Stimulated activated CD8-positive, alpha-beta memory T cell treated with anti-CD3 and anti-CD28 coated beads, Interleukin-7, amount 100 ng/mL, for 24 hours (primary cell): ENCODE measurements around the gene LGR4.

Source experiments
- DNase-seq: peaks from one replicate; pipeline ENCODE4 v3.0.0-alpha.2; 2020; ENCODE audit warnings: low read depth

The LGR4 gene

GRCh38 chr11:27485930-27486773, 13.6 kb upstream of the LGR4 start:
- no peak for DNase-seq

- DNase-seq, result no peak
Observed at GRCh38 chr11:27482793-27483192, 10.2 kb upstream of the LGR4 start.

- no peak for DNase-seq
Observed at GRCh38 chr11:27481992-27482391, 9.4 kb upstream of the LGR4 start.

- DNase-seq, result no peak
Observed at GRCh38 chr11:27477831-27478230, 5.2 kb upstream of the LGR4 start.

- DNase-seq, result no peak
Observed at GRCh38 chr11:27477243-27477642, 4.7 kb upstream of the LGR4 start.

GRCh38 chr11:27475622-27476021, 3.0 kb upstream of the LGR4 start:
- DNase-seq, result no peak

- no peak for DNase-seq
Observed at GRCh38 chr11:27473017-27473406, 422 bp upstream of the LGR4 start.

GRCh38 chr11:27471589-27472397, 797 bp downstream of the LGR4 start:
- DNase-seq, result no peak

- no peak for DNase-seq
Observed at GRCh38 chr11:27470826-27471588, 1.6 kb downstream of the LGR4 start.

- no peak for DNase-seq
Observed at GRCh38 chr11:27470166-27470565, 2.4 kb downstream of the LGR4 start.

- no peak for DNase-seq
Observed at GRCh38 chr11:27468995-27469695, 3.4 kb downstream of the LGR4 start.

GRCh38 chr11:27468209-27468994, 4.2 kb downstream of the LGR4 start:
- DNase-seq, result no peak

GRCh38 chr11:27467181-27467913, 5.2 kb downstream of the LGR4 start:
- no peak for DNase-seq

- DNase-seq, result no peak
Observed at GRCh38 chr11:27466363-27466762, 6.2 kb downstream of the LGR4 start.

- DNase-seq, result no peak
Observed at GRCh38 chr11:27465629-27466028, 7.0 kb downstream of the LGR4 start.

- DNase-seq, result no peak
Observed at GRCh38 chr11:27464909-27465308, 7.7 kb downstream of the LGR4 start.

GRCh38 chr11:27464289-27464696, 8.3 kb downstream of the LGR4 start:
- DNase-seq, result no peak

- DNase-seq, result no peak
Observed at GRCh38 chr11:27462543-27462942, 10.0 kb downstream of the LGR4 start.

GRCh38 chr11:27460158-27460978, 12.2 kb downstream of the LGR4 start:
- no peak for DNase-seq
